B cell (primary cell): ENCODE measurements around the gene KDM5B. TPM values are rescaled to one million over a fixed set of nuclear protein-coding genes. Genes with fewer than 3 reads are reported as not detected.
"Not testable (repeated sequence)": the region's sequence is repeated elsewhere in the genome, so short reads cannot be mapped to it uniquely, and the experiment has no call there.

Experiments
- ATAC-seq: fragments of 200-7000 bp; cut with Tn5 transposase; one replicate; pipeline ENCODE4 v1.10.0; 2021; ENCODE audit warnings: low read depth, mild to moderate bottlenecking, moderate number of reproducible peaks, moderate library complexity
- CTCF ChIA-PET: fragments of 350-600 bp; sonication (Branson Sonifier 250); formaldehyde crosslinking; loops from one replicate; lab custom pipeline; 2021; ENCODE audit warnings: antibody characterized with exemption, inconsistent platforms; lab: Charles Lee
- POLR2A ChIA-PET: fragments of 350-600 bp; sonication (Branson Sonifier 250); formaldehyde crosslinking; loops from one replicate; lab custom pipeline; 2021; ENCODE audit warnings: antibody characterized with exemption; lab: Charles Lee
- DNase-seq: peaks from one replicate; pipeline ENCODE4 v3.0.0; 2013
- H2AFZ ChIP-seq: 2 replicates; pipeline ENCODE4 v1.6.1; 2012; ENCODE audit warnings: mild to moderate bottlenecking, low read depth, low read length; ENCODE audit not compliant: insufficient read depth, poor library complexity, severe bottlenecking
- H3K27ac ChIP-seq, 2 donors: 1 replicate in 1 of 2; 2 replicates in 1 of 2; pipeline ENCODE4 v1.5.1; 2012 to 2013; ENCODE audit warnings: low read length in 2 of 2, mild to moderate bottlenecking in 2 of 2, moderate library complexity in 1 of 2
- H3K27me3 ChIP-seq, 4 experiments: fragments of 200-600 bp in 1 of 4; sonication (generic) in 1 of 4; replicated peaks in 1 of 4; 1 replicate in 2 of 4; 2 replicates in 2 of 4; pipeline versions ENCODE4 v1.6.1 to v1.7.0; 2013 to 2016; ENCODE audit warnings: low read length in 3 of 4, mild to moderate bottlenecking in 2 of 4, mixed read lengths in 1 of 4, moderate library complexity in 1 of 4; ENCODE audit not compliant: insufficient read depth in 4 of 4, control insufficient read depth in 3 of 4; ENCODE audit errors: control extremely low read depth in 1 of 4
- H3K36me3 ChIP-seq, 2 experiments: replicated peaks in 1 of 2; 1 replicate in 1 of 2; 2 replicates in 1 of 2; pipeline versions ENCODE4 v1.6.1 to v1.7.1; 2013; ENCODE audit warnings: low read length in 1 of 2; ENCODE audit not compliant: insufficient read depth in 2 of 2, control insufficient read depth in 1 of 2; ENCODE audit errors: control extremely low read depth in 1 of 2, extremely low read depth in 1 of 2
- H3K4me1 ChIP-seq, 2 donors: fragments of 200-600 bp in 1 of 2; sonication (generic) in 1 of 2; 1 replicate in 1 of 2; 2 replicates in 1 of 2; pipeline versions ENCODE4 v1.5.1 to v1.6.1; 2013 to 2017; ENCODE audit warnings: low read length in 2 of 2; ENCODE audit not compliant: control insufficient read depth in 2 of 2, insufficient read depth in 2 of 2
- H3K4me2 ChIP-seq: replicated peaks from 2 replicates; pipeline ENCODE3; 2012; ENCODE audit warnings: mild to moderate bottlenecking, low read depth, low read length; ENCODE audit not compliant: poor library complexity, severe bottlenecking
- H3K4me3 ChIP-seq, 5 experiments: fragments of 200-600 bp in 1 of 5; sonication (generic) in 1 of 5; 1 replicate in 3 of 5; 2 replicates in 2 of 5; pipeline versions ENCODE4 v1.5.1 to v1.7.0; 2011 to 2016; ENCODE audit warnings: low read length in 4 of 5, mild to moderate bottlenecking in 4 of 5, low read depth in 2 of 5, control low read depth in 1 of 5, moderate library complexity in 1 of 5; ENCODE audit not compliant: insufficient read depth in 1 of 5; ENCODE audit errors: control extremely low read depth in 1 of 5, extremely low read depth in 1 of 5
- H3K79me2 ChIP-seq: fragments of 200-600 bp; sonication (generic); one replicate; pipeline ENCODE4 v1.6.0; 2016; ENCODE audit warnings: low read length; ENCODE audit not compliant: control insufficient read depth, insufficient read depth
- H3K9ac ChIP-seq: fragments of 200-600 bp; sonication (generic); 2 replicates; pipeline ENCODE4 v1.6.1; 2017; ENCODE audit warnings: mild to moderate bottlenecking, low read length, moderate library complexity
- H3K9me3 ChIP-seq, 3 donors: one replicate each; pipeline versions ENCODE4 v1.6.1 to v1.7.1; 2013; ENCODE audit warnings: low read length in 2 of 3; ENCODE audit not compliant: control insufficient read depth in 2 of 3, insufficient read depth in 1 of 3; ENCODE audit errors: control extremely low read depth in 1 of 3
- H4K20me1 ChIP-seq: 2 replicates; pipeline ENCODE4 v1.6.0; 2012; ENCODE audit warnings: mild to moderate bottlenecking, low read length; ENCODE audit not compliant: insufficient read depth, control insufficient read depth, poor library complexity, severe bottlenecking
- H3K27ac Mint-ChIP-seq: one replicate; pipeline ENCODE4 v1.8.0; 2021; ENCODE audit warnings: mixed read lengths
- H3K27me3 Mint-ChIP-seq: one replicate; pipeline ENCODE4 v1.8.0; 2021; ENCODE audit warnings: mixed read lengths
- H3K4me1 Mint-ChIP-seq: one replicate; pipeline ENCODE4 v1.8.0; 2021; ENCODE audit warnings: mixed read lengths
- H3K4me3 Mint-ChIP-seq: one replicate; pipeline ENCODE4 v1.8.0; 2021; ENCODE audit warnings: mixed read lengths
- H3K9me3 Mint-ChIP-seq: one replicate; pipeline ENCODE4 v1.8.0; 2022; ENCODE audit warnings: mixed read lengths; ENCODE audit not compliant: insufficient read depth
- EZH2 ChIP-seq: IDR thresholded peaks from 2 replicates; pipeline ENCODE4 v1.6.1; 2012; ENCODE audit warnings: borderline replicate concordance, low read depth, mild to moderate bottlenecking, moderate library complexity, low read length; ENCODE audit not compliant: insufficient read depth, poor library complexity, severe bottlenecking
- WGBS: methylation state at CpG from one replicate; pipeline ENCODE4 v1.1.5; 2013; ENCODE audit warnings: missing lambda C conversion rate; ENCODE audit not compliant: insufficient coverage; 5-methylcytosine and 5-hydroxymethylcytosine counted together
- intact Hi-C: fragments of 100-400 bp; cut with micrococcal nuclease; formaldehyde crosslinking; loops from one replicate; pipeline ENCODE4 v1.10.0; 2022
- polyA plus RNA-seq: library from polyadenylated mRNA; depleted of rRNA; stranded (reverse); fragments of >200 nt; gene quantifications from 2 replicates; pipeline ENCODE4 v1.2.3, GENCODE V29; 2012
- total RNA-seq, 2 donors: library from RNA; stranded (reverse); fragments of 120-200 nt in 1 of 2; gene quantifications; 1 replicate in 1 of 2; 2 replicates in 1 of 2; pipeline versions ENCODE4 v1.2.3 to v1.2.4, GENCODE V29; 2013 to 2022
- TF ChIP-seq, protein P1 (sequence below): fragments of 200-600 bp; IDR thresholded peaks from one replicate; pipeline ENCODE4 v1.8.0; 2022; ENCODE audit warnings: antibody characterized with exemption, mild to moderate bottlenecking

Gene KDM5B
- total and polyA plus RNA-seq, 2 donors (not counting 1 experiment from before 2014, with no cell fraction given): 11.2 to 62.7 TPM

DNA sequence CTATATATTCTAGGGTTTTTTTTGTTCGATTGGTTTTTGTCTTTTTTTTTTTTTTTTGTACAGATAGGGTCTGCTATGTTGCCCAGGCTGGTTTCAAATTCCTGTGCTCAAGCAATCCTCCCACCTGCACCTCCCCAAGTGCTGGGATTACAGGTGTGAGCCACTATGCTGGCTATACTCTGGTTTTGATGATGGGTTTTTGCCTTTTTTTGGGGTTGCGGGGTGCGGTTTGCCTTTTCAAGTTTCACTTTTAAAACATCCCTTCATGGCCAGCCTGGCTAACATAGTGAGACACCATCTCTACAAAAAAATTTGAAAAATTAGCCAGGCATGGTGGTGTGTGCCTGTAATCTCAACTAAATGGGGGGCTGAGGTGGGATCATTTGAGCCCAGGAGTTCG, 10.0 kb downstream of the KDM5B start:
- peak overlapping the region; percentile 25 for H3K4me2 ChIP-seq
- peaks cover 19 to 29% of the 10 kb centered on the region in 2 donors for H3K4me1 ChIP-seq
- H3K4me1 Mint-ChIP-seq: peaks cover 57% of the 10 kb centered on the region
- no peaks in the 10 kb centered on the region for H3K27me3 ChIP-seq
- no peak overlapping the region for H3K4me3 ChIP-seq
- POLR2A ChIA-PET: no interaction called here
- peaks cover 90% of the 10 kb centered on the region for H3K79me2 ChIP-seq
- no peak overlapping the region for H3K27ac ChIP-seq
- no CpG with 5 or more reads among the region's 4 CpGs for WGBS
- intact Hi-C loops: no loop called here
- H3K36me3 ChIP-seq: no peaks in the 10 kb centered on the region
- no peaks in the 10 kb centered on the region for H3K27me3 Mint-ChIP-seq
- H3K9ac ChIP-seq: no peak overlapping the region
- CTCF ChIA-PET: interaction anchor here (0.9 kb wide), 1 partner anchor 605 kb away, joined by 3 read pairs; no protein-coding TSS in a partner anchor
- H4K20me1 ChIP-seq: peaks cover 71% of the 10 kb centered on the region
- H3K27ac Mint-ChIP-seq: no peak overlapping the region
- no peak for ATAC-seq
- no peak overlapping the region for H2AFZ ChIP-seq
- no peak for TF ChIP-seq EZH2
- TF ChIP-seq, protein P1, sequence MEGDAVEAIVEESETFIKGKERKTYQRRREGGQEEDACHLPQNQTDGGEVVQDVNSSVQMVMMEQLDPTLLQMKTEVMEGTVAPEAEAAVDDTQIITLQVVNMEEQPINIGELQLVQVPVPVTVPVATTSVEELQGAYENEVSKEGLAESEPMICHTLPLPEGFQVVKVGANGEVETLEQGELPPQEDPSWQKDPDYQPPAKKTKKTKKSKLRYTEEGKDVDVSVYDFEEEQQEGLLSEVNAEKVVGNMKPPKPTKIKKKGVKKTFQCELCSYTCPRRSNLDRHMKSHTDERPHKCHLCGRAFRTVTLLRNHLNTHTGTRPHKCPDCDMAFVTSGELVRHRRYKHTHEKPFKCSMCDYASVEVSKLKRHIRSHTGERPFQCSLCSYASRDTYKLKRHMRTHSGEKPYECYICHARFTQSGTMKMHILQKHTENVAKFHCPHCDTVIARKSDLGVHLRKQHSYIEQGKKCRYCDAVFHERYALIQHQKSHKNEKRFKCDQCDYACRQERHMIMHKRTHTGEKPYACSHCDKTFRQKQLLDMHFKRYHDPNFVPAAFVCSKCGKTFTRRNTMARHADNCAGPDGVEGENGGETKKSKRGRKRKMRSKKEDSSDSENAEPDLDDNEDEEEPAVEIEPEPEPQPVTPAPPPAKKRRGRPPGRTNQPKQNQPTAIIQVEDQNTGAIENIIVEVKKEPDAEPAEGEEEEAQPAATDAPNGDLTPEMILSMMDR: no peak
- no peak overlapping the region for H3K4me3 Mint-ChIP-seq
- H3K9me3 Mint-ChIP-seq: no peaks in the 10 kb centered on the region
- DNase-seq: no peak
- H3K9me3 ChIP-seq: no peaks in the 10 kb centered on the region

DNA sequence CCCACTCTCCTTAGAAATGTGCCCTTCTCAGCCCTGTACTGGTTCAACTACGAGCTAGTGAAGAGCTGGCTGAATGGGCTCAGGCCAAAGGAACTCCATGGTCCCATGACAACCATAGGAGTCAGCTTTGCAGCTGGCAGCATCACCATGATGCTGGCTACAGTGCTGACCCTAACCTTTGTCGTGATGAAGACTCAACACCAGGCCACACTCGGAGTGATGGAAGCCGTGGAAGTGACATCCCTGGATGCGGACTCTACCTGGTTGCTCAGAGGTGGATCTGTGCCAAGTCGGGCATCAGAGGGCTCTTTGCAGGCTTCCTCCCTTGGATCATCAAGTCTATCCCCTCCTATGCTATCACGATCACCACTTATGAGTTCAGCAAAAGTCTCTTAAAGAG, 11.6 kb downstream of the KDM5B start:
- H4K20me1 ChIP-seq: peaks cover 66% of the 10 kb centered on the region
- H3K27me3 Mint-ChIP-seq: no peaks in the 10 kb centered on the region
- H3K9me3 Mint-ChIP-seq: no peaks in the 10 kb centered on the region
- H3K9me3 ChIP-seq: no peaks in the 10 kb centered on the region
- intact Hi-C loops: no loop called here
- H2AFZ ChIP-seq: no peak overlapping the region
- H3K9ac ChIP-seq: no peak overlapping the region
- H3K36me3 ChIP-seq: no peaks in the 10 kb centered on the region
- H3K4me1 Mint-ChIP-seq: peaks cover 50% of the 10 kb centered on the region
- 91% methylated on average over 6 of the region's 7 CpGs for WGBS
- no peak overlapping the region for H3K4me3 Mint-ChIP-seq
- ChIA-PET POLR2A (no interaction called here), CTCF (interaction anchor here (1.3 kb wide), 1 partner anchor 56 kb away, joined by 3 read pairs; no protein-coding TSS in a partner anchor)
- TF ChIP-seq, protein P1: no peak
- no peak for TF ChIP-seq EZH2
- ATAC-seq (no peak), DNase-seq (no peak)
- no peak overlapping the region for H3K27ac Mint-ChIP-seq
- H3K27me3 ChIP-seq: no peaks in the 10 kb centered on the region
- H3K27ac ChIP-seq: no peak overlapping the region
- no peak overlapping the region for H3K4me2 ChIP-seq
- no peak overlapping the region for H3K4me3 ChIP-seq
- peaks cover 90% of the 10 kb centered on the region for H3K79me2 ChIP-seq
- H3K4me1 ChIP-seq: peaks cover 19 to 29% of the 10 kb centered on the region in 2 donors

DNA sequence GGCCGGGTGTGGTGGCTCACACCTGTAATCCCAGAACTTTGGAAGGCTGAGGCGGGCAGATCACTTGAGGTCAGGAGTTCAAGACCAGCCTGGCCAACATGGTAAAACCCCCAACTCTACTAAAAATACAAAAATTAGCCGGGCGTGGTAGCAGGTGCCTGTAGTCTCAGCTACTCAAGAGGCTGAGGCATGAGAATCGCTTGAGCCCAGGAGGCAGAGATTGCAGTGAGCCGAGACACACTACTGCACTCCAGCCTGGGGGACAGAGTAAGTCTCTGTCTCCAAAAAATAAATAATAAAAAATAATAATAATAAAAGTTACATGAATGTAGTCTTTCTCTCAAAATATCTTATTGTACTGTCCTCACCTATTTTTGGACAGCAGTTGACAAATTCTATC, 13.3 kb downstream of the KDM5B start:
- H3K9ac ChIP-seq, H3K27ac ChIP-seq, H3K36me3 ChIP-seq, intact Hi-C loops, H3K4me3 ChIP-seq, ATAC-seq, H3K4me2 ChIP-seq, H3K27ac Mint-ChIP-seq, H3K9me3 Mint-ChIP-seq, POLR2A ChIA-PET, H2AFZ ChIP-seq, DNase-seq, H3K27me3 Mint-ChIP-seq, H3K27me3 ChIP-seq, H3K9me3 ChIP-seq, CTCF ChIA-PET: not testable (repeated sequence)
- peaks cover 19 to 29% of the 10 kb centered on the region in 2 donors for H3K4me1 ChIP-seq
- peak overlapping the region; percentile 32 for H3K4me3 Mint-ChIP-seq
- peaks cover 69% of the 10 kb centered on the region for H4K20me1 ChIP-seq
- peaks cover 88% of the 10 kb centered on the region for H3K79me2 ChIP-seq
- H3K4me1 Mint-ChIP-seq: peaks cover 46% of the 10 kb centered on the region
- 42% methylated on average over 4 of the region's 6 CpGs for WGBS
